Tibial artery (tissue), 4 donors: ENCODE measurements around the gene BRWD1.

Experiments used
- DNase-seq, 2 donors: peaks; one replicate each; pipeline ENCODE4 v3.0.0-alpha.2; 2019
- H3K27ac ChIP-seq, 2 donors: fragments of 200-600 bp; sonication (generic) in 1 of 2; 1 replicate in 1 of 2; 2 replicates in 1 of 2; pipeline ENCODE4 v1.5.1; 2018 to 2019; ENCODE audit warnings: mild to moderate bottlenecking in 1 of 2
- H3K27me3 ChIP-seq, 2 donors: fragments of 200-600 bp; sonication (generic) in 1 of 2; one replicate each; pipeline versions ENCODE4 v1.5.1 to v1.6.0; 2016 to 2019
- H3K36me3 ChIP-seq, 3 donors: fragments of 200-600 bp; sonication (generic) in 2 of 3; one replicate each; pipeline ENCODE4 v1.5.1; 2016 to 2019; ENCODE audit warnings: mild to moderate bottlenecking in 2 of 3
- H3K4me1 ChIP-seq, 4 donors: fragments of 200-600 bp; sonication (generic) in 2 of 4; 1 replicate in 3 of 4; 2 replicates in 1 of 4; pipeline ENCODE4 v1.5.1; 2016 to 2019
- H3K4me3 ChIP-seq, 2 donors: fragments of 200-600 bp; sonication (generic) in 1 of 2; 1 replicate in 1 of 2; 2 replicates in 1 of 2; pipeline ENCODE4 v1.5.1; 2018 to 2019; ENCODE audit warnings: mild to moderate bottlenecking in 2 of 2
- H3K9me3 ChIP-seq, 3 donors: fragments of 200-600 bp; sonication (generic) in 1 of 3; one replicate each; pipeline ENCODE4 v1.5.1; 2016 to 2019
- intact Hi-C: fragments of 100-400 bp; cut with DNase I; formaldehyde crosslinking; loops from one replicate; pipeline ENCODE4 v1.15.0; 2023; ENCODE audit warnings: low total_unique reads
- TF ChIP-seq, protein P1 (sequence below), 2 experiments: fragments of 200-600 bp in 1 of 2; fragments of 450-650 bp in 1 of 2; IDR thresholded peaks; one replicate each; pipeline ENCODE4 v1.5.1; 2017 to 2019; ENCODE audit warnings: antibody characterized with exemption in 2 of 2, mild to moderate bottlenecking in 1 of 2, moderate library complexity in 1 of 2

The BRWD1 gene

DNA sequence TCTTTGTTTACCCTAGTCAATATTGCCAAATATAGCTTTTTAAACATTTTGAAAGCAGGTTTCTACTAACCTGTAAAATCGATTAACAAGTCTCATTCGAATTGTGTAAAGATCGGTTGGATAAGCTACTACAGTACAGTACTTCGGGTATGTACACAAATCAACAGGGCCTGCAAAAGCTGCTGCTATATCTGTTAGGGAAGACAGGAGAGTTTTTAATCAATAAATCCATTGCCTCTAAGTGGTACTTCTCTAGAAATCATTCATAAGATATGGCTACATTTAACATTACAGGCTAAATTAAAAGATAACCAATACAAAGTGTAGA lies 95.4 kb downstream of the BRWD1 start:
- Histone ChIP-seq H3K27me3 (no peaks in the 10 kb centered on the region), H3K9me3 (no peaks in the 10 kb centered on the region), H3K27ac (no peak overlapping the region), H3K4me1 (no peaks in the 10 kb centered on the region), H3K4me3 (no peak overlapping the region), H3K36me3 (peaks cover 31 to 63% (median 32%) of the 10 kb centered on the region in 3 donors)
- intact Hi-C loops: no loop called here
- TF ChIP-seq, protein P1, sequence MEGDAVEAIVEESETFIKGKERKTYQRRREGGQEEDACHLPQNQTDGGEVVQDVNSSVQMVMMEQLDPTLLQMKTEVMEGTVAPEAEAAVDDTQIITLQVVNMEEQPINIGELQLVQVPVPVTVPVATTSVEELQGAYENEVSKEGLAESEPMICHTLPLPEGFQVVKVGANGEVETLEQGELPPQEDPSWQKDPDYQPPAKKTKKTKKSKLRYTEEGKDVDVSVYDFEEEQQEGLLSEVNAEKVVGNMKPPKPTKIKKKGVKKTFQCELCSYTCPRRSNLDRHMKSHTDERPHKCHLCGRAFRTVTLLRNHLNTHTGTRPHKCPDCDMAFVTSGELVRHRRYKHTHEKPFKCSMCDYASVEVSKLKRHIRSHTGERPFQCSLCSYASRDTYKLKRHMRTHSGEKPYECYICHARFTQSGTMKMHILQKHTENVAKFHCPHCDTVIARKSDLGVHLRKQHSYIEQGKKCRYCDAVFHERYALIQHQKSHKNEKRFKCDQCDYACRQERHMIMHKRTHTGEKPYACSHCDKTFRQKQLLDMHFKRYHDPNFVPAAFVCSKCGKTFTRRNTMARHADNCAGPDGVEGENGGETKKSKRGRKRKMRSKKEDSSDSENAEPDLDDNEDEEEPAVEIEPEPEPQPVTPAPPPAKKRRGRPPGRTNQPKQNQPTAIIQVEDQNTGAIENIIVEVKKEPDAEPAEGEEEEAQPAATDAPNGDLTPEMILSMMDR (IDR thresholded peaks at IDR 0.05): no peak
- DNase-seq: no peak

DNA sequence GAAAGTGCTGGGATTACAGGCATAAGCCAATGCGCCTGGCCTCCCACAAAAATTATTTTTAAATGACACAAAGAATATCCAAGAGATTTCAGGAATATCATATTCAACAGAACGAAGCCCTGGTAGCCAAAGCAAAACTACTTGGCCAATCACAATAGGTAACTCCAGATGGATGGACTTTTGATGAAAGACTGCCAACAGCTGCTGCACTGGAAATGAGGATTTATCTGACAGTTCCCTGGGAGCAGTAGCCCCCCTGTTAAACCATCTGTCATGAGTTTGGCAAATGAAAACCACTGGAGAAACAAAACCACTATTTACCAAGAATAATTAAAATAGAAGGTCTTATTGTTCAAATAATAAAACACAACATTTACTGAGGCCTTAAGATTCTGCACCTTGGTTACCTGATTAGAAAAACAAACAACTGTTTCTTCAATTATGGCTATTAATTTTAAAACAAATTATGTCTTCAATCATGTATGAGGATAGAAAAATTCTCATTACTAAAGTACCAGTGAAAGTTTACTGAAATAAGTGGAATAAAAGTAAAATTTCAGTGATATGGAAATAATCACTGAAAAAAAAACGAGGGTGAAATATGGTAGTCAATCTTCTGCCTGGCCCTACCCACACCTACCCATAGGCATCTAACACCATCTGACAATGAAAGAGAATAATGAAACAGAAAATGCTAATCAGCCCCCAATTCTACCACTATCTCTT lies 95.9 kb downstream of the BRWD1 start:
- H3K4me3 ChIP-seq: no peak overlapping the region
- intact Hi-C loops: no loop called here
- H3K27ac ChIP-seq: no peak overlapping the region
- peaks cover 31 to 66% (median 32%) of the 10 kb centered on the region in 3 donors for H3K36me3 ChIP-seq
- no peaks in the 10 kb centered on the region for H3K4me1 ChIP-seq
- DNase-seq: no peak
- TF ChIP-seq, protein P1 (IDR thresholded peaks at IDR 0.05): no peak
- no peaks in the 10 kb centered on the region for H3K27me3 ChIP-seq
- no peaks in the 10 kb centered on the region for H3K9me3 ChIP-seq

DNA sequence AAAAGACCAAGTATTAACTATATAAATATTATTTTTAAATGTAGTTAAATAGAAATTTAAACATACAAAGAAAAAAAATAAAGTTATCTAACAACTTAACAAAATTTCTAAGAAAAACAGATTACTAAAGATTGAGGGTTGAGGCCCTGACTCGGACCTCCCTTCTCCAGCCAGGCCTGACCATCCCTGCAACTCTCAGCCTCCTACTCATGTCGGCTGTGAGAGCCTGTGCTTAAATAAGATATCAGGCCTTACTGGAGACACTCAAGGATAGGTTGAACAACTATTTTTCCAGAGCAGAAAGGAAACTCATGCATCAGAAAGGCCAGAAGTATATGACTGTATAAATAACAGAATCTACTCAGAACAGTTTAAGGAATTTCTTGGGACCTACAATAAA lies 97.1 kb downstream of the BRWD1 start:
- Histone ChIP-seq H3K9me3 (no peaks in the 10 kb centered on the region), H3K4me1 (no peaks in the 10 kb centered on the region), H3K4me3 (no peak overlapping the region), H3K27ac (no peak overlapping the region), H3K27me3 (no peaks in the 10 kb centered on the region), H3K36me3 (peaks cover 29 to 58% (median 31%) of the 10 kb centered on the region in 3 donors)
- no peak for DNase-seq
- TF ChIP-seq, protein P1 (IDR thresholded peaks at IDR 0.05): no peak
- intact Hi-C loops: no loop called here

DNA sequence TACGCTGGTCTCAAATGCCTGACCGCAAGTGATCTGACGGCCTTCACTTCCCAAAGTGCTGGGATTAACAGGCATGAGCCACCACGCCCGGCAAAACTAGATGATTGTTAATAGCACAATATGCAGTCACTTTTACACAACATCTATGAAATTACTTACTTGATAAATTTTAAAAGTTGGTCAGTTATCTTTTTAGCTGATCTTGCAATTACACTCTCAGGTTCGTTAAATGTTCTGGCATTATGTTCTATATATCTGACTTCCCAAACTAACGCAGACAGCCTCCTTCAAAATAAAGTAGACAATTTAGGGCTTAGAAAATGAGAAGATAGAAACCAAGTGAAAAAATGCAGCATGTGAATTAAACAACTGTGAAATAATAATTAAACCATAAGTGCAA lies 98.4 kb downstream of the BRWD1 start:
- intact Hi-C loops: no loop called here
- H3K27ac ChIP-seq: no peak overlapping the region
- peaks cover 29 to 60% (median 31%) of the 10 kb centered on the region in 3 donors for H3K36me3 ChIP-seq

DNA sequence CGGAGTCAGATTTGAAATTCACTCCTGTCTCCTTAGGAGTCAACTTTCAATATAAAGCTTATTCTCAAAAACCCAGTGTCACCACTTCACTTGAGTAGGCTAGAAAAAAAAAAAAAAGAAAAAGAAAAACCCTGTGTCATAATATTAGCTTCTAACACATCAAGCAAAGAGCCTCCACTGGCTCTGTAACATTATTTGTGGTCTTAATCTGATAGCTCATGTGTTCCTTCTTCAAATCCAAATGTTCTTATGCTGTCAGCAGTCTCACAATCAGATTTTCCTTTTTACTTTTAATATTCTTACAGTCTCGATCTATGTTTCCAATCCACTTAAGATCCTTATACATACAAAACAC lies 104.1 kb downstream of the BRWD1 start:
- DNase-seq: no peak
- intact Hi-C loops: no loop called here
- H3K36me3 ChIP-seq: peaks cover 24 to 65% (median 25%) of the 10 kb centered on the region in 3 donors
- TF ChIP-seq, protein P1 (IDR thresholded peaks at IDR 0.05): no peak
- H3K27ac ChIP-seq: no peak overlapping the region
- H3K4me3 ChIP-seq: no peak overlapping the region
- H3K9me3 ChIP-seq: no peaks in the 10 kb centered on the region
- no peaks in the 10 kb centered on the region for H3K27me3 ChIP-seq
- H3K4me1 ChIP-seq: no peaks in the 10 kb centered on the region

More for the DNA sequence above, 98.4 kb downstream of the BRWD1 start:
- no peak overlapping the region for H3K4me3 ChIP-seq
- H3K4me1 ChIP-seq: no peaks in the 10 kb centered on the region
- TF ChIP-seq, protein P1 (IDR thresholded peaks at IDR 0.05): no peak
- no peak for DNase-seq
- no peaks in the 10 kb centered on the region for H3K9me3 ChIP-seq
- no peaks in the 10 kb centered on the region for H3K27me3 ChIP-seq
